ENCODE measurements around the gene HSD3B1.
A peak's percentile ranks its signal among the peaks of the same experiment; 100 is the strongest.

The HSD3B1 gene

DNA sequence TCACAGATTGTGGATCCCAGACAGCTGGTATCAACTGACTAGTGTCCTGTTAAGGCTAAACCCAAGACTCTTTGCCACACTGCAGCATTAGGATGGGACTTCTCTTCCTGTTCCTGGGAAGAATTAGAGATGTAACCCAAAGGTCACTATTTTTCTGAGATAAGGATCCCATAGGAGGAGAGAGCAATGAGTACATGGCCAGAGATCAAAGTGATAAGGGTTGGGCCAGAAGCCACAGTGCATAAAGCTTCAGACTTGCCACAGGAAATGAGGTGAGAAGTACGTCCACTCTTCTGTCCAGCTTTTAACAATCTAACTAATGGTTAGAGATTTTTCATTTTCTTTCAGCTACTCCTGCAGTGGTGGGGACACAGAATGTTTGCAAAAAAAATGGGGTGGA is at the start of gene HSD3B1:
HSD3B1 (plus strand) TSS at position 270 of the 400 bp plus-strand sequence. CDS start 267 bp downstream, outside the sequence.
- DNase-seq: no peak

DNA sequence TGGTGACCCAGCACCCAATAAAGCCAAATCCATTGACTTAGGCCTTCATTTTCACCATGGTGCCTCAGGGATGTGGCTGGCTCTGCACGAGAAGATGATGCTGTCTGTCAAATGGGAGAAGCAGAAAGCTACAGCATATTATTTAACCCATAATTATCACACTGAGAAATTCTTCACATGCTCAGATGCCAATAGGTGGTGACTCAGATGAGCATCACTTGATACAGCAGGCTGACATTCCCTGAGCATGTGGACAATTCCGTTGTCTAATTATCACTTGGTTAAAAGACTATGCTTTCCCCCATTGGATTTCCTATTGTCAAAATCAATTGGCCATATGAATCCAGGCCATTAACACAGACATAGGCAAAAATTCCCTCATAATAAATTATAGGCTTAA is 44.0 kb upstream of the HSD3B1 start:
- no peak for DNase-seq

DNA sequence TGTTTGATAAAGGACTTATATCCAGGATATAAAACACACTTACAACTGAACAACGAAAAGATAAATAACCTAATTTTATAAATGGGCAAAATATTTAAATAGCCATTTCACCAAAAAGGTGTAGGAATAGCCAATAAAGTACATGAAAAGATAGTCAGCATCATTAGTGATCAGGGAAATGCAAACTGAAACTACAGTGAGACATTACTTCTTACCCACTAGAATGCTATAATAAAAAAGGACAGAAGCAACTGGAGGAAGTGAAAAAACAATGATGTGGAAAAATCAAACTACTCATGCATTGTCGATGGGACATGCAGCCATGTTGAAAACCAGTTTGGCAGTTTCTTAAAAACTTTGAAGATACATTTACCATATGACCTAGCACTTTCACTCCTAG is 43.4 kb upstream of the HSD3B1 start:
- no peak for DNase-seq

DNA sequence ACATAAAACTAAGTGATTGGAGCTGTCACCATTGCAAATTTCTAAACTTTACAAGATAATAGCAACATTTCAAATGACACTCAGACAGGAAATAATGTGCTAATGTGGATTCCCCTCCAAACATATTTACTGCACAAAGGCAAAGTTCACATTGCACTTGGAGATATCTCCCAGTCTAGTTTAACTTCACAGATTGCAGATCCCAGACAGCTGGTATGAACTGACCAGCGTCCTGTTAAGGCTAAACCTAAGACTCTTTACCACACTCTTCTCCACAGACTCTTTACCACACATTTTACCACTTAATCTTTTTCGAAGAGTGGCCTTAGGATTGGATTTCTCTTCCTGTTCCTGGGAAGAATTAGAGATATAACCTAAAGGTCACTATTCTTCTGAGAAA is 40.6 kb upstream of the HSD3B1 start:
- DNase-seq: no peak

DNA sequence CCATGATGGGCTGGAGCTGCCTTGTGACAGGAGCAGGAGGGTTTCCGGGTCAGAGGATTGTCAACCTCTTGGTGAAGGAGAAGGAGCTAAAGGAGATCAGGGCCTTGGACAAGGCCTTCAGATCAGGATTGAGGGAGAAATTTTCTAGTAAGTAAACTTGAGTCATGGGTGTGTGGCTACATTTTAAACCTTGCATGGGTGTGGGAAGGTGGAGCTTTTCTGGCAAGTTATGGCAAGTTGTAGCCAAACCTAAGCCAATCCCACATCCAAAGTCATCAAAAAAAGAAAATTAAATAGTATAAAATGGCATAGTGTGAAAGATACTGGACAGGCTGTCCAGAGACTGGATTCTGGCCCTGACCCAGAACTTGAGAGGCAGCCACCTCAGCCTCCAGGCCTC is 39.8 kb upstream of the HSD3B1 start:
- DNase-seq: no peak

DNA sequence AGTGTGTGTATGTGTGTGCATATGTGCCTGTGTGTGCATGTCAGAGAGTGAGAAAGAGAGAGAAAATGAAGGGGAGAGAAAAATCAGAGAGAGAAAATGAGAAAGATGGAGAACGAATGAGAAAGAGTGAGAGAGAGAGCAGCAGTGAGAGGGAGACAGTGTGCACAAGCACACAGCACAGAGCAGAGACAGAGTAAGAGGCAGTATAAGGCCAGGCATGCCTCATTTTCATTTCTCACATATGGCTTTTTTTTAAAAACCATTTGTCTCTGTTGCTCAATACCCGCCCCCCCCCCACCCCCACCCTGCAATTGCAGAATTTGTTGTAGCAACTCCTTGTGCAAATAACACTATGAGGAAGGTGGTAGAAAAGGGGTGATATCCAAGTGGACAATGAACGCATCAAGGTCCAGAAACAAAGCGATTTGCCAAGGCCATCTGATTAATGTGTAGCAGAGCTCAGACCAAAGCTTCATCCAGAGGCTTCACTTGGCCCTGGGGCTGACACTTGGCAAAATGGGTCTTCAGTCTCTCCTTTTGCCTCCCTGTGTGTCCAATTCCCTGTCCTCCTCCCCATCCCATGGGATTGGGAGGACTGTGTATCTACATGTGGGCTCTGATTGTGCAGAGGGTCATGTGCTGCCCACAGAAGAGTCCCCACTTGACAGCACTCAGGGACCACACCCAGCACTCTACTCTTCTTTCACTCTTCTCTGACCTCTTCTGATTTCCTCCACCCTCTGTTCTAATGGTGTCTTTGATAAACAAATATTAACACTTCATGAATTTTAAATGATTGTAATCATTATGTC is 38.9 kb upstream of the HSD3B1 start:
- no peak for DNase-seq

DNA sequence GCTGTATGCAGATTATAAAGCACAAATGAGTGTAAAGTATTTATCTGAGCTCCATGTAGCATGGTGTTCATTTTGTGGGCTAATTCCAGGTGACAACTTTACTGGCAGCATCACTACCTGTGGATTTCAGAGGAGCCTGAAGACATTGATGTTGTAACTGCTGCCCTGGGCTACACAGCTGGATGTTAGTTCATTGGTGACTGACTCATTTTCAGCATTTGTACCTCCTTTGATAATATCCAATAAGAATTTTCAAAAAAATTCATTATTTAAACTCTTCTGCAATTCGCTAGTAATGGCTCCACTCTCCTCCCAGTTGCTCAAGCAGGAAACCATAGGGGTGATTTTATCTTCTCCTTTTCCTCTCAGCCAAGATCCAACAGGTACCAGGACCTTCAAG is 37.3 kb upstream of the HSD3B1 start:
- no peak for DNase-seq

DNA sequence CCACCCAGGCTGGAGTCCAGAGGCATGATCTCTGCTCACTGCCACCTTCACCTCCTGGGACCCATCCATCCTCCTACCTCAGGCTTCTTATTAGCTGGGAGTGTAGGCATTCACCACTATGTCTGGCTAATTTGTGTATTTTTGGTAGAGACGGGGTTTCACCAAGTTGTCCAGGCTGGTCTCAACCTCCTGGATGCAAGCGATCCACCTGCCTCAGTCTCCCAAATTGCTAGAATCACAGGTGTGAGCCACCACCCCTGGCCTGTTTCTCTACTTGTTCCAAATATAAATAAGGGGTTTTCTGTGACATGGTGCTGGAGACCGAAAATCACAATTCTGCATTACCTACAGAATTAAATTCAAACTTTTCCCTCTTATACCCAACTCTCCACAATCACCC is 36.6 kb upstream of the HSD3B1 start:
- no peak for DNase-seq

DNA sequence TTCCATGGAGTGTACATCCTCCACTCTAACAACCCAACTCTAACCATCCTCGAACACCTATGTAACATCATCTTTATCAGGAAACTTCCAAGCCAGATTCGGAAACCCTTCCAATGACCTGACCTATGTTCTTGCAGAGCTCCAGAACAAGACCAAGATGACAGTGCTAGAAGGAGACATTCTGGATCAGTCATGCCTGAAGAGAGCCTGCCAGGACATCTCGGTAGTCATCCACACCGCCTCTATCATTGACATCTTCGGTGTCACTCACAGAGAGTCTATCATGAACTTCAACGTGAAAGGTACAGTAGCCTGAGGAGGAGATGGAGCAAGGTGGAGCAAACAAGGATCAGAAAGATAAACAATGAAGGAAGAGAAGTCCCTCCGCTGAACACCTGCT is 36.1 kb upstream of the HSD3B1 start:
- no peak for DNase-seq

DNA sequence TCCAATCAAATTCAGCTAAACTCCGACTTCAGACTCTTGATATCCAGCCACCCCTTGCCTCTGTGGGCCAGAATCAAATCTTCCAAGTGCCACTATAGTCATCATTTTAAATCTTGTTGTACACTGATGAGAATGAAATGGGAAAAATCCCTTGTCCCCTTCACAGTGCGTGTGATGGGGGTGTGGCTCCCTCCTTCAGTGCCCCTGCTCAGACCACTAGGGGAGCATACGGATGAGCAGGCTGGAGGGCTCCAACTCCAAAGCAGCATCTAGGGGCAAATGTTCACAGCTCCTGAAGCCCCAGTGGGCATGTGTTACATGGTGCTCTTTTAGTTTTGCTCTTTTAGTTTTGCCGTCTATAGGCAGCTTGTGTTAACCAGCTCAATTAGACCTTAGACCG is 35.4 kb upstream of the HSD3B1 start:
- DNase-seq: no peak

DNA sequence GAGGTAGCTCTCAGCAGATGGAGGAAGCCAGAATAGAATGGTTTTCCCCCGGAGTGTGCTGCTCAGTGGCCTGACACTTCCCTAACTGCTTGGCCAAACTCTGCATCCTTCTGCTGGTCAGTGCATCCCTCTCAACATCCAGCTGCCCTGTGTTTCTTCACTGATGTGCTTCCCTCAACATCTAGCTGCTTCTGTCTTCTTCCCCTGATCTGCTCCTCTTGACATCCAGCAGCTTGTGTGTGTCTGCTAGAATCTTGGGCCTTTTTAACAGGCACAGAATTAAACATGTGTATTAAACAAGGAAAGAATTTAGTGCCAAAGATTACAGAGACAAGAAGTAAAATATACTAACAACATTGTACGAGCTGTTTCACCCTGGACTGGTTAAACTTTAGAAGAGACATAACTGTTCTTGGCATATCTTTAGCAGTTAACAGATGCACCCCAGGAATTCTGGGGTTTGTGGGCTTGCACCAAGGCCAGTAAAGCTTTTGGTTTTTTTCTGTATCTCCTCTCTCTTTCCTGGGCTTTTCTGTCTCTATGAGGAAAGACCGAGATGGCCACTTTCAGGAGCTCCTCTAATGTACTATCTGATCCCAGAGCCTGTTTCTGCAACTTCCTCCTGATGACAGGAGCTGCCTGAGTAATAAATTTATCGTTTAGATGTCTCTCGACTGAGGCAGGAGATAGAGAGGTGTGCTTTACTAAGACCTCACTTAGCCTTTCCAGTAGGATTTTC is 34.8 kb upstream of the HSD3B1 start:
- no peak for DNase-seq

DNA sequence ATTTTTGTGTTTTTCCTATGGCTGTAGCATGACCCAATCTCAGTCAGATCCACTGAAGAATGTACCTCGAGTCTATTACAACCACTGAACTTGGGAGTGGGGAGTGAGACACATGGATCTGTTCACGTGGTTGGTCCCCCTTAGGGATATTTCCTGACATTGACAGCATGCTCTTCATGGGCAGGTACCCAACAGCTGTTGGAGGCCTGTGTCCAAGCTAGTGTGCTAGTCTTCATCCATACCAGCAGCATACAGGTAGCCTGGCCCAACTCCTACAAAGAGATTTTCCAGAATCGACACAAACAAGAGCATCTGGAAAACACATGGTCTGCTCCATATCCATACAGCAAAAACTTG is 34.2 kb upstream of the HSD3B1 start:
- no peak for DNase-seq

DNA sequence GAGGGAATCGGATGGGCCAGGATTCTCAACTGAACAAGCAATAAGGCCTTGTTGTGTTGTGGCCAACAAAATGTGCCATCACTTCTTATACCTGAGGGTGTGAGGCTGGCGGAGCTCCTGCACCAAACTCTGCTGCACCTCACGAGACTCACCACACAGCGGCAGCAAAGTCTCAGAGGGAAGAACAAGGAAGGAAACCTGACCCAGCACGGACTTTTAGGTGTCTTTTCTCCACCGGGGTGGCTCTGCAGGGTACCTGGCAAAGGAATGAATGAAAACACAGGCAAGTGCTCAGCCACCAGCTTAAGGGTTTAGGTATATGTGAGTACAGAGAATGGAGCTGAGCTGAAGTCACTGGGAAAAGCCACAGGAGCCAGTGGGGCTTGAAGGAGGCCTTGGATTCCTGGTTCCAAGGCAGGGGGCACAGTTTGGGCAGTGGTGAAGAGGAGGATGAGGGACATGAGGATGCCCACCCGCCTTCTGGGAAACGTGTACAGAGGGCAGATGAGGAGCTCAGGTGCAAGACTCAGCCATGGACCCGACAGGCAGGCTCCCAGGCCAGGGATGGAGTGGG is 31.1 kb upstream of the HSD3B1 start:
- DNase-seq: peak; percentile 3

DNA sequence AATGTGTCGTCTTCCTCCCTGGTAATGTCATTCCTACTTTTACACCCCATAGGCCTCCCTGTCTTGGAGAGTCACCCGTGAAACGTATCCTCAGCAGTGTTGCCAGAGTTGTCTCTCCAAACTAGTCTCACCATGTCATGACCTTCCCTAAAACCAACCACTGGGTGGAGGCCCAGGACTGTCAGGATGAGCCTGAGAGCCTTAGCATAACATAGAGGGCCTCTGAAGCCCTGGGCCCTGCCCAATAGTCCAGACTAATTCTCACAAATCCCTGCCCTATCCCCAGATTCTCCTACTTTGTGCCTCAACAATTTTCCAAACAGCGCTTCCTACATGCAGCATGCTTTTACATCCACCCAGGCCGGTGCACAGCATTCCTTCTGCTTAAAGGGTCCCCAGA is 29.3 kb upstream of the HSD3B1 start:
- no peak for DNase-seq

DNA sequence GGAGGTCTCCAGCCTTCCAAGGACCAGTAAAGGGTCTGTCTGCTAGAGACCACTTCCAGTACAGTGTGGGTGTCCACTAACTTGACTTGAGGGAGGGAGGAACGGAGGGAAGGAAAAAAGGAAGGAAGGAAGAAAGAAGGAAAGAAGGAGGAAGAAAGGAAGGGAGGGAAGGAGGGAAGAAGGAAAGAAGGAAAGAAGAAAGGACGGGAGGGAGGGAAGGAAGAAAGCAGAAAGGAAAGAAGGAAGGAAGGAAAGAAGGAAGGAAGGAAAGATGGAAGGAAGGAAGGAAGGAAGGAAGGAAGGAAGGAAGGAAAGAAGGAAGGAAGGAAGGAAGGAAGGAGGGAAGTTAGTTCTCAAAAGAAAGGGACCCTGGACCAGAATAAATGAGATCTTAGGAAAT is 26.8 kb upstream of the HSD3B1 start:
- no peak for DNase-seq

DNA sequence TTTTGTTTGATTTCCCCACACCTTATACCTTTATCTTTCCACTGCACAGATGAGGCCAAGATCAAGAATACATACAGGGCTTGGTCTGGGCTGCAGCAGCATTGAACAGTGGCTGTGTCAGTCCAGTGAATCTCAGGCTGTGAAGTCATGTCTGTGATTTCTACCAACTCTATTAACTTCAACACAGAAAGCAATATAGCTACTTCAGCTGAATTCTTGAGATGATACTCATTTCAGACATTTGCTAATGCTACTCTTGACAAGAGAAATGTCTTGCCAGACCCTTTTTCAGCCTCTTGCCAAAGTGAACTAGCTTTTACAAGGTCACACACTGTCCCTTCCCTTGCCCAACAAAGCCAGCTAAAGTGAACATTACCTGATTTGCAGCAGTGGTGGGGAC is 25.1 kb upstream of the HSD3B1 start:
- DNase-seq: no peak

DNA sequence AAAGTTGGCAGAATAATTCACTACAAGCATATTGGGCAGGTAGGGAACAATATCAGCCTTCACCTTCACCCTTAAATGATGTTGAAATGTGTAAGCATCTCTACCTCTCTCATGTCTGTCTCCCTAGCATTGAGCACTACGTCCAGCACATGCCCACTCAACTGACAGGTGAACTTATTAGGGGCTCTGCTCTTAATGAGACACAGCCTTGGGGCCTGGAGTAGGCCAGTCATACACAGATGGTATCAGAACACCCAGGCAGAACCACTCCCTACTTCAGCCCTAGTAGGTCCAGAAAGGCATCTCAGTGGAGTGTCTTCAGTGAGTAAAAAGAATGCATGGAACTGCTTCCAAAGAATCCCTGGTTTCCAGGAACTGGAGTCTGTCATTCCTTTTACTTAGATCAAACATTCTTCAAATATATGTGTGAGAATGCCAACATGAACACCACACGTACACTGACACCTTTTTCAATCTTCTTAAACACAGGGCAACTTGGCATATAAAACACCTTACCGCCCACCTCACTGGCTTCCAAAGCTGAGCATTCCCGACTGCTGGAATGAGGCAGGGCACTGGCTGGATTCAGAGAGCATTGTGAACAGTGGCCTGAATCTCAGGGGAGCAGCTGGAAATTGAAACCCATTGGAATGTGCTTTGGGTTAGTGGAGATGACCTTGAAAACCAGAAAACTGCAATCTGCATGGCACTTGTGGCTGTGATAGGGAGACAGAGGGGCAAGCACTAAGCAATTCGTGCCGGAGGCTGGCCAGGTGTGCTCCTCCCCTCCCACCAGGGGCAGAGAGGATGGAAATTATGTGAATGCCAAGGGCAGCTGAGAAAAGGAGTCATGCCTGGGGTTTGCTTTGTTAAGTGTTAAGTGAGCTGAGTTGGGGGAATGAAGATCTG is 24.2 kb upstream of the HSD3B1 start:
- no peak for DNase-seq

DNA sequence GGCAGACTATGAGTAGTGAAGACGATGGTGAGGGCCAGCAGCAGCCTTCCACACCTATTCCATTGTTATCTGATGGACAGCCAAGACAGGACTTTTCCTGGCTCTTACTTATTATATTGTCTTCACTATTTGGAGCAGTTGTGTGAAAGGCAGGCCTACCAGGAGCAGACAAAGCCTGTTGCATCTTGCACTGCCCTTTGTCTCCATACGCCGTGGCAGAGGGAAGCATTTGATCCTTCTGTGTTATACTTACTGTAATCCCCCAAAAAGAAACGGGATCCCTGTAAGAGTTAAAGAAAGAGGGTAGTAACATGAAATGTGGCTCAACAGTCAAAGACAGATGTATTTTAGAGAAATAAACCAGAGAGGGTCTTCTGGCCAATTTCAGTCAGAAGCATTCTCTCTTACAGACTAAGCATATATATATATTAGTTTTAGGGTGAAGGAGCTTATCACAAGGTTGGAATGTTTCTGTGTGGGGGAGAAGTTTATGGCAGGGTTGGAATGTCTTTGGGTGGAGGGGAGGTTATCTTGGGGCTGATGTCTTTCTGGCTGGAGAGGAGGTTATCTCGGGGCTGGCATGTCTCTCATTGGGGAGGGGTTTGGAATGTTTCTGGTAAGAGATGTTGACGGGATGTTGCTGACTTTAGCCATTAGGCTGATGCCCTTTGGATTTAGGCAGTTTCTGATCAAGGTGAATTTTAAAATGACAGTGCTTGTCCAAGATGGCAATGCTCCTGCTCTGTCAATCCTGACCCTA is 23.4 kb upstream of the HSD3B1 start:
- DNase-seq: no peak

DNA sequence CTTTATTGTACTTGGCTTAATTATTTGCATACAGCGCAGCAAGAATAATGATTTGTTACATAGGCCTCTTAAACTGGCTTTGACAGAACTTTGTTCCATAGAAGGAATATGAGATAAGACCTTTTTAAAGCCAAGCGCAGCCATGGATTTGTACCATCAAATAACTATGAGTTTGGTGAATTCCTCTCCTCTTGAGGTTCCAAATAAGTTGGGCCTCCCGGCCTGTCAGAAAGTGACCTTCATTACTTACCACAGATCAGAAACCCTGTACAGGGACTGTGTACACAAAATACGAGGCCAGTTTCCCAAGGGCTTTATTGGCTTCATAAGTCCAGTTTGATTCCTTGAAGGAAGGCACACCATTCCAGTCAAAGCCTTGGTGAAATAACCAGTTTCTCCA is 21.8 kb upstream of the HSD3B1 start:
- DNase-seq: no peak

DNA sequence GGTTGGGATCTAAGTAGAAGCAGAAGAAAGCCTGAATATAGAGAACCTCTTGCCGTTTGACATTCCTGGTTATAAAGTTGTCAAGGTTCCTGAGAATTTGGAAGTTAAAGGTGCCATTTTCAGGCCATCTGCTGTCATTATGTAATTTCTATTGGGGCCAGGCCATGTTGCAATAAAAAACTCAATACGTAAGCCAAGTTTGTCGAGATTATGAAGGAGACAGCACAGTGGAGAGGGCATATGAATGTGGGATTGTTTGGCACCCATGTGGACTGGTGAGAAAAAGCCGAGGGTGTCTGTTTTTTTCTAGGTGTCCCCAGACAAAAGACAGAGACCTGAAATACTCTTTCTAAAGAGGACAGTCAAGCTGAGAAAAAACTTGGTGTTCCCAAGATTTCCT is 18.8 kb upstream of the HSD3B1 start:
- DNase-seq: no peak

DNA sequence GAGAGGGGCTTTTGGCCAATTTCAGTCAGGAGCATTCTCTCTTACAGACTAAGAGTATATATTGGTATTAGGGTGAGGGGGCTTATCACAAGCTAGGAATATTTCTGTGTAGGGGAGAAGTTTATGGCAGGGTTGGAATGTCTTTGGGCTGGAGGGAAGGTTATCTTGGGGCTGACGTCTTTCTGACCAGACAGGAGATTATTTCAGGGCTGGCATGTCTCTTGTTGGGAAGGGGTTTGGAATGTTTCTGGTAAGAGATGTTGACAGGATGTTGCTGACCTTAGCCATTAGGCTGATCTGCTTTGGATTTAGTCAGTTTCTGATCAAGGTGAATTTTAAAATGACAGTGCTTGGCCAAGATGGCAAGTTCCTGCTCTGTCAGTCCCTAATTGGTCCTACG is 17.8 kb upstream of the HSD3B1 start:
- DNase-seq: no peak

DNA sequence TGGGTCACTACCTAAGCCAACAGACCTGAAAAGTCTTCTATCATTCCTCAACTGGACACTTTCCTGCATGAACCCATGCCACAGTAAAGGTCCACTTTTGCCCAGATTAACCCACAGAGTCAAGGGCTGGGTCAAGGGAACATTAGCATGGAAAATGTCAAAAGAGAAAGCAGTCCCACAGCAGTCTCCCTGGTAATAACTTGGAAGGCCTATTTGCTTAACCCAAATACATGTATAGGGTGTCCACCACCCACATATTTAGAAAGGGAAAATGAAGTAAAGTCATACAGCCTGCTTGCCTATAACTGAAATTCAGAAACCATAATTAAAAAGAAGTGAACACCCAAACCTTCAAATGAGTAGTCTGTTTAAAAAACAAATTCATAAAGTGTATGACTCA is 16.1 kb upstream of the HSD3B1 start:
- DNase-seq: no peak

DNA sequence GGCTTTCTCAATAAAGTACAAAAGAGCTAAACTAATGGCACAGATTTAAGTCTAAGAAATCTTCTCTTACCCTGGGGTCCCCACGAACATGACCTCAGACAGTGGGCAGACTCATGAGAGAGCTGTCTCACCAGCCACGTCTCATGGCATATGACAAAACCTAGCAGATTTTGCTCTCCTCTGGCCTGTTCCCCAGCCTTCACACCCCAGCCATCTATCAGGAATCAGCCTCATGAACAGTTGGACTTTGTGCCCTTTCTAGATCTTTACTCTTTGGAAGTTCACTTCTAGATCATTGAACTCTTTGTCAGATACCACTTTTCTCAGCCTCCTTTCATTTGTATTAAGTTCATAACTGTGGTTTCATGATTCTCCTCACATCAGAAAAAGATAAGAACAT is 14.2 kb upstream of the HSD3B1 start:
- DNase-seq: no peak

All from stimulated activated CD4-positive, alpha-beta T cell treated with anti-CD3 and anti-CD28 coated beads, Interleukin-4, amount 100 ng/mL, for 1 hour (primary cell).